PC-3 (cell line): ENCODE data around the gene PASK. TPM values are rescaled to one million over a fixed set of nuclear protein-coding genes. Genes with fewer than 3 reads are reported as not detected.

Source experiments
- ATAC-seq: fragments of 200-7000 bp; cut with Tn5 transposase; 2 replicates; pipeline ENCODE4 v1.9.1; 2020; ENCODE audit warnings: mild to moderate bottlenecking, moderate library complexity
- BruUV-seq: library from RNA; stranded (reverse); fragments of 400-500 nt; replicated peaks from 2 replicates; lab custom pipeline; 2021; lab: Mats Ljungman, UMichigan
- CTCF ChIA-PET: fragments of 300-600 bp; sonication (Branson Sonifier 250); formaldehyde crosslinking; loops from one replicate; lab custom pipeline; 2022; ENCODE audit warnings: antibody characterized with exemption; lab: Charles Lee
- POLR2A ChIA-PET: fragments of 300-600 bp; sonication (Branson Sonifier 250); formaldehyde crosslinking; loops from one replicate; lab custom pipeline; 2022; ENCODE audit warnings: antibody characterized with exemption; ENCODE audit not compliant: unreplicated experiment; lab: Charles Lee
- DNase-seq: peaks from one replicate; pipeline ENCODE4 v3.0.0-alpha.2; 2015
- H2AFZ ChIP-seq: fragments of 300-600 bp; sonication (generic); 2 replicates; pipeline ENCODE4 v1.6.0; 2016; ENCODE audit warnings: antibody characterized with exemption, low read length
- H3F3A ChIP-seq: fragments of 300-600 bp; sonication (generic); one replicate; pipeline ENCODE4 v1.6.0; 2017; ENCODE audit warnings: antibody characterized with exemption, low read length, control low read depth, mild to moderate bottlenecking; ENCODE audit not compliant: unreplicated experiment
- H3K27ac ChIP-seq: fragments of 300-600 bp; sonication (generic); 2 replicates; pipeline ENCODE4 v1.5.1; 2016; ENCODE audit warnings: mild to moderate bottlenecking, low read length
- H3K27me3 ChIP-seq: fragments of 300-600 bp; sonication (generic); 2 replicates; pipeline ENCODE4 v1.6.1; 2016; ENCODE audit warnings: low read length, mixed read lengths
- H3K36me3 ChIP-seq: fragments of 300-600 bp; sonication (generic); 2 replicates; pipeline ENCODE4 v1.6.1; 2016; ENCODE audit warnings: low read depth, mixed run types, low read length, mixed read lengths
- H3K4me1 ChIP-seq: fragments of 300-600 bp; sonication (generic); 2 replicates; pipeline ENCODE4 v1.5.1; 2016; ENCODE audit warnings: low read length; ENCODE audit not compliant: insufficient read depth
- H3K4me2 ChIP-seq: fragments of 300-600 bp; sonication (generic); 2 replicates; pipeline ENCODE4 v1.6.0; 2016; ENCODE audit warnings: low read length
- H3K4me3 ChIP-seq: fragments of 300-600 bp; sonication (generic); 2 replicates; pipeline ENCODE4 v1.5.1; 2016; ENCODE audit warnings: mild to moderate bottlenecking, low read length, mixed read lengths
- H3K79me2 ChIP-seq: fragments of 300-600 bp; sonication (generic); 2 replicates; pipeline ENCODE4 v1.6.1; 2017; ENCODE audit warnings: low read length, mixed read lengths
- H3K9ac ChIP-seq: fragments of 300-600 bp; sonication (generic); 2 replicates; pipeline ENCODE4 v1.6.0; 2016; ENCODE audit warnings: mild to moderate bottlenecking, low read length
- H3K9me2 ChIP-seq: fragments of 300-600 bp; sonication (generic); replicated peaks from 2 replicates; pipeline ENCODE4 v1.6.1; 2016; ENCODE audit warnings: mixed run types, low read length, mixed read lengths
- H3K9me3 ChIP-seq: fragments of 300-600 bp; sonication (generic); 2 replicates; pipeline ENCODE4 v1.6.1; 2016; ENCODE audit warnings: low read length, mixed read lengths
- H4K20me1 ChIP-seq: fragments of 300-600 bp; sonication (generic); 2 replicates; pipeline ENCODE4 v1.6.1; 2016; ENCODE audit warnings: low read length, mixed read lengths
- EZH2 ChIP-seq: fragments of 300-600 bp; sonication (generic); IDR thresholded peaks from one replicate; pipeline ENCODE4 v1.6.1; 2017; ENCODE audit warnings: antibody characterized with exemption, mild to moderate bottlenecking, low read length; ENCODE audit not compliant: unreplicated experiment
- EZH2phosphoT487 ChIP-seq: fragments of 300-600 bp; sonication (generic); IDR thresholded peaks from 2 replicates; pipeline ENCODE4 v1.6.1; 2018; ENCODE audit warnings: mild to moderate bottlenecking, antibody characterized with exemption, low read length, borderline replicate concordance
- intact Hi-C: fragments of 100-400 bp; cut with micrococcal nuclease; formaldehyde crosslinking; loops from 2 replicates; pipeline ENCODE4 v1.9.0; 2023
- total RNA-seq: library from RNA; depleted of rRNA; stranded (reverse); fragments of >200 nt; gene quantifications from 2 replicates; pipeline ENCODE4 v1.2.3, GENCODE V29; 2014
- TF ChIP-seq, protein P1 (sequence below): fragments of 300-600 bp; sonication (generic); conservative IDR thresholded peaks from 2 replicates; pipeline ENCODE4 v1.5.1; 2017; ENCODE audit warnings: antibody characterized with exemption, low read depth, mild to moderate bottlenecking, low read length

PASK gene
- total RNA-seq, 1 experiment from 2014 or later = 4.1 TPM

- Histone ChIP-seq H3K27ac (no peak overlapping the region), H3K4me2 (no peak overlapping the region), H3K4me1 (no peaks in the 10 kb centered on the region), H3K36me3 (no peaks in the 10 kb centered on the region), H3K9me2 (no peaks in the 10 kb centered on the region), H2AFZ (no peak overlapping the region), H3K27me3 (no peaks in the 10 kb centered on the region), H4K20me1 (no peaks in the 10 kb centered on the region), H3K4me3 (no peak overlapping the region), H3K9ac (no peak overlapping the region), H3K9me3 (no peaks in the 10 kb centered on the region), H3K79me2 (no peaks in the 10 kb centered on the region), H3F3A (no peaks in the 10 kb centered on the region)
- CTCF ChIA-PET = no interaction called here
- TF ChIP-seq EZH2phosphoT487 = no peak
- TF ChIP-seq EZH2 = no peak
- TF ChIP-seq, protein P1, sequence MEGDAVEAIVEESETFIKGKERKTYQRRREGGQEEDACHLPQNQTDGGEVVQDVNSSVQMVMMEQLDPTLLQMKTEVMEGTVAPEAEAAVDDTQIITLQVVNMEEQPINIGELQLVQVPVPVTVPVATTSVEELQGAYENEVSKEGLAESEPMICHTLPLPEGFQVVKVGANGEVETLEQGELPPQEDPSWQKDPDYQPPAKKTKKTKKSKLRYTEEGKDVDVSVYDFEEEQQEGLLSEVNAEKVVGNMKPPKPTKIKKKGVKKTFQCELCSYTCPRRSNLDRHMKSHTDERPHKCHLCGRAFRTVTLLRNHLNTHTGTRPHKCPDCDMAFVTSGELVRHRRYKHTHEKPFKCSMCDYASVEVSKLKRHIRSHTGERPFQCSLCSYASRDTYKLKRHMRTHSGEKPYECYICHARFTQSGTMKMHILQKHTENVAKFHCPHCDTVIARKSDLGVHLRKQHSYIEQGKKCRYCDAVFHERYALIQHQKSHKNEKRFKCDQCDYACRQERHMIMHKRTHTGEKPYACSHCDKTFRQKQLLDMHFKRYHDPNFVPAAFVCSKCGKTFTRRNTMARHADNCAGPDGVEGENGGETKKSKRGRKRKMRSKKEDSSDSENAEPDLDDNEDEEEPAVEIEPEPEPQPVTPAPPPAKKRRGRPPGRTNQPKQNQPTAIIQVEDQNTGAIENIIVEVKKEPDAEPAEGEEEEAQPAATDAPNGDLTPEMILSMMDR = no peak
- DNase-seq = no peak
- POLR2A ChIA-PET = no interaction called here
- BruUV-seq = no TSS peak
- ATAC-seq = no peak
- intact Hi-C loops = no loop called here
These were observed 10.8 kb downstream of the PASK start for GRCh38 chr2:241138471-241138870.

GRCh38 chr2:241137276-241138190, 11.7 kb downstream of the PASK start:
- TF ChIP-seq EZH2 (no peak), EZH2phosphoT487 (no peak)
- TF ChIP-seq, protein P1 = no peak
- no peaks in the 10 kb centered on the region for H3K4me1 ChIP-seq
- ATAC-seq = no peak
- ChIA-PET POLR2A (no interaction called here), CTCF (no interaction called here)
- intact Hi-C loops = no loop called here
- H2AFZ ChIP-seq = no peak overlapping the region
- H3K36me3 ChIP-seq = no peaks in the 10 kb centered on the region
- no peaks in the 10 kb centered on the region for H3F3A ChIP-seq
- H3K4me2 ChIP-seq = no peak overlapping the region
- no peak overlapping the region for H3K27ac ChIP-seq
- H4K20me1 ChIP-seq = no peaks in the 10 kb centered on the region
- no peaks in the 10 kb centered on the region for H3K9me2 ChIP-seq
- H3K9ac ChIP-seq = no peak overlapping the region
- no peaks in the 10 kb centered on the region for H3K79me2 ChIP-seq
- BruUV-seq = no TSS peak
- no peak overlapping the region for H3K4me3 ChIP-seq
- no peak for DNase-seq
- no peaks in the 10 kb centered on the region for H3K9me3 ChIP-seq
- no peaks in the 10 kb centered on the region for H3K27me3 ChIP-seq
